HUES48 (cell line): ENCODE data around the gene PLSCR2.
"Not testable (repeated sequence)": the region's sequence is repeated elsewhere in the genome, so short reads cannot be mapped to it uniquely, and the experiment has no call there.

Source experiments
- H3K27ac ChIP-seq: one replicate; pipeline ENCODE4 v1.7.0; 2013; ENCODE audit warnings: low read depth, low read length, inconsistent platforms
- H3K27me3 ChIP-seq: 2 replicates; pipeline ENCODE4 v1.6.1; 2013; ENCODE audit warnings: mild to moderate bottlenecking, low read length; ENCODE audit not compliant: control insufficient read depth, insufficient read depth
- H3K36me3 ChIP-seq: 2 replicates; pipeline ENCODE4 v1.6.1; 2013; ENCODE audit warnings: low read length; ENCODE audit not compliant: control insufficient read depth, insufficient read depth
- H3K4me1 ChIP-seq: 2 replicates; pipeline ENCODE4 v1.6.1; 2013; ENCODE audit warnings: mild to moderate bottlenecking, low read length; ENCODE audit not compliant: control insufficient read depth, insufficient read depth
- H3K4me3 ChIP-seq: 2 replicates; pipeline ENCODE4 v1.5.1; 2013; ENCODE audit warnings: mild to moderate bottlenecking, low read depth, low read length
- H3K9ac ChIP-seq: 2 replicates; pipeline ENCODE4 v1.6.1; 2013; ENCODE audit warnings: mild to moderate bottlenecking, low read depth, low read length, moderate library complexity
- H3K9me3 ChIP-seq: 2 replicates; pipeline ENCODE4 v1.6.1; 2013; ENCODE audit warnings: low read length; ENCODE audit not compliant: control insufficient read depth, insufficient read depth

Gene PLSCR2

DNA sequence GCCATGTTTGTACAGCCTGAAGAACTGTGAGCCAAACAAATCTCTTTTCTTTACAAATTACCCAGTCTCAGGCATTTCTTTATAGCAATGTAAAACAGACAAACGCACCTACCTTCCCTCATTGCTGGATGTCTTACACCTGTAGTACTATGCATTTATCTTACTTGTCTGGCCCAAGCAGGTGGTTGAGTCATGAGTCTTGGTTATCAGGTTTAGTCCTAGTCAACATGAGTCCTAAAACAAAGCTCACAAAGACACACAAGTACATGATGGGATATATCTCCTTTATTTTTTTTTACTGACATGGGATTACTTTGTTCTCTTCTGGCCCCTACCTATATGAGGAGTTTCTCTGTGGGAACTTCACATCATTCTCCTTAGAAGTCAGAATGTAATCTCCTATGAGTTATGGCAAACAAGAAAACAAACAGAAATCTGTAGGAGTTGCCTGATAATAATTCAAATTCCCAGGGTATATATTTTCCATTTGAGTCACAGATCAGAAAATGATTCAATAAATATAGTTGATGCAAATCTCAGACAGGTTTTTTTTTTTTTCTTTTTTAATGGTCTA lies 33.6 kb upstream of the PLSCR2 start:
- Histone ChIP-seq H3K4me1 (peaks cover 49% of the 10 kb centered on the region), H3K36me3 (no peaks in the 10 kb centered on the region)

GRCh38 chr3:146501752-146502151 lies 32.4 kb upstream of the PLSCR2 start:
- Histone ChIP-seq H3K9ac (no peak overlapping the region), H3K9me3 (no peaks in the 10 kb centered on the region; the same call in 1 of the 2 replicates), H3K4me1 (peaks cover 37% of the 10 kb centered on the region), H3K27ac (no peak overlapping the region), H3K4me3 (no peak overlapping the region), H3K27me3 (no peaks in the 10 kb centered on the region), H3K36me3 (no peaks in the 10 kb centered on the region)

More for the DNA sequence above, 33.6 kb upstream of the PLSCR2 start:
- H3K27me3 ChIP-seq, result no peaks in the 10 kb centered on the region
- H3K27ac ChIP-seq, result peak overlapping the region; percentile 95
- no peak overlapping the region for H3K9ac ChIP-seq
- H3K4me3 ChIP-seq, result no peak overlapping the region
- no peaks in the 10 kb centered on the region for H3K9me3 ChIP-seq

DNA sequence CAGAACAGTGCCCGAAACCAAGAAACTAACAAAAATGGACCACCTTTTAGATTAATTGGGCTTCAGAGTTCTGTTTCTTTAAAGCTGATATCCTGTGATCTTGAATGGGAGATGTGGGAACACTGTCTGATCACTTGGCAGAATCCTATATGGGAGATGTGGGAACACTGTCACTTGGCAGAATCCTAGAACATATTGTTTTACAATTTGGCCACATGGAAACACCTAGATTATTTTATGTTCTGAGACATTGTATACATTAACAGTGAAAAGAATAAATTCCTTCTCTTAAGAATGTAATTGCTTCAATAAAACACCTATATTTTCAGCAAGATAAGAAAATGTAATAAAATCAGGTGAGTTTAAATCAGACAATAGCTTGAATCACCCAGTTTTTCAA lies 30.3 kb upstream of the PLSCR2 start:
- H3K4me1 ChIP-seq, result peaks cover 17% of the 10 kb centered on the region
- no peak overlapping the region for H3K4me3 ChIP-seq
- H3K36me3 ChIP-seq, result no peaks in the 10 kb centered on the region
- H3K9me3 ChIP-seq, result no peaks in the 10 kb centered on the region; the same call in 1 of the 2 replicates
- no peaks in the 10 kb centered on the region for H3K27me3 ChIP-seq
- no peak overlapping the region for H3K27ac ChIP-seq
- H3K9ac ChIP-seq, result no peak overlapping the region

- Histone ChIP-seq H3K27me3 (no peaks in the 10 kb centered on the region), H3K4me1 (0 out of 2 replicates have a peak, but pooled peaks cover 2% of the 10 kb centered on the region), H3K4me3 (no peak overlapping the region), H3K27ac (no peak overlapping the region), H3K9me3 (no peaks in the 10 kb centered on the region; the same call in 1 of the 2 replicates), H3K36me3 (no peaks in the 10 kb centered on the region), H3K9ac (no peak overlapping the region)
Measured at GRCh38 chr3:146498002-146498736, 28.8 kb upstream of the PLSCR2 start.

DNA sequence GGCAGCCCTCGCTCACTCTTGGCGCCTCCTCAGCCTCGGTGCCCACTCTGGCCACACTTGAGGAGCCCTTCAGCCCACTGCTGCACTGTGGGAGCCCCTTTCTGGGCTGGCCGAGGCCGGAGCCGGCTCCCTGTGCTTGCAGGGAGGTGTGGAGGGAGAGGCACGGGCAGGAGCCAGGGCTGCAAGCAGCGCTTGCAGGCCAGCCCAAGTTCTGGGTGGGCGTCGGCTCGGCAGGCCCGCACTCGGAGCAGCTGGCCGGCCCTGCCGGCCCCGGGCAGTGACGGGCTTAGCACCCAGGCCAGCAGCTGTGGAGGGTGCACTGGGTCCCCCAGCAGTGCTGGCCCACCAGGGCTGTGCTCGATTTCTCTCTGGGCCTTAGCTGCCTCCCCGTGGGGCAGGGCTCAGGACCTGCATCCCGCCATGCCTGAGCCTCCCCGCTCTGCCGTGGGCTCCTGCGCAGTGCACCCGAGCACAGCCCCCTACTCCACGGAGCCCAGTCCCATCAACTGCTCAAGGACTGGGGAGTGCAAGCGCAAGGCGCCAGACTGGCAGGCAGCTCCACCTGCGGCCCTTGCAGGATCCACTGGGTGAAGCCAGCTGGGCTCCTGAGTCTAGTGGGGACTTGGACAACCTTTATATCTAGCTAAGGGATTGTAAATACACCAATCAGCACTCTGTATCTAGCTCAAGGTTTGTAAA lies 27.9 kb upstream of the PLSCR2 start:
- H3K9ac ChIP-seq, H3K36me3 ChIP-seq, H3K27me3 ChIP-seq, H3K4me1 ChIP-seq, H3K9me3 ChIP-seq, H3K4me3 ChIP-seq, H3K27ac ChIP-seq: not testable (repeated sequence)

DNA sequence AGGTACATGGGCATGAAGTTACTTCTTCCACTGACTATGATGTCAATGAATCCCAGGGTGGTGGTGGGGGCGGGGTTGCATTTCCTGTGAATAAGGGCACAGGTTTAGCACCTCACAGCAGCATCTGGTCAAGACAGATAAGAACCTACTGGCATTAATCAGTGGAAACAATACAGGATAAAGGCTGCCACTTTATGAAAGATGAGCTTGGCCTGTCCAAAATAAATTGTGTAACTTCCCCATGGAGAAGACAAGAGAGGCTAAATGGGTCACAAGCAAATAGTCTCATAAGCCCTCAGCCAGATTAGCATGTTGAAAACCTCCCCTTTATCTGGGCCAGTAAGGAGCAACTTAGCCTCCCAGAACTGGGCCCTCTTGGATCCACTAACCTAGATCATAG lies 27.4 kb upstream of the PLSCR2 start:
- Histone ChIP-seq H3K27ac (no peak overlapping the region), H3K4me3 (no peak overlapping the region), H3K9me3 (no peaks in the 10 kb centered on the region; the same call in 1 of the 2 replicates)

DNA sequence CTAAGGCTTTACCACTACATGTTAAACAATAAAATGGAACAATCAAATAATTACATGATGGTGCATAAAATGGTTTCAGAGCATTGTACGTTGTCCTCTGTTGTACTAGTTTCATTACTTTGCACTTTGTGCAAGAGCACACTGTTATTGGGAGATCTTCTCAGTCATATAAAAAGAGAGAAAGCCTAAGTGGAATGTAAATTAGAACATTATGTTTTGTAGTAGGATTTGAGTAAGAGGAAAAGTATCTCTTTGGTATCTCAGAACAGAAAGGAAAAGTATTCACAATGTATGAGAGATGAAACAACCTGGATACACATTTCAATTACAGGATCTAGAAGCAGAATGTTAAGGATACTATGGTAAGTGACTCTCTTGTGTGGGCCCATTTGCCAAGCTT lies 26.9 kb upstream of the PLSCR2 start:
- Histone ChIP-seq H3K27ac (no peak overlapping the region), H3K27me3 (no peaks in the 10 kb centered on the region), H3K9me3 (no peaks in the 10 kb centered on the region; the same call in 1 of the 2 replicates), H3K4me1 (no peaks in the 10 kb centered on the region), H3K9ac (no peak overlapping the region), H3K36me3 (no peaks in the 10 kb centered on the region), H3K4me3 (no peak overlapping the region)

More for the DNA sequence above, 27.4 kb upstream of the PLSCR2 start:
- no peaks in the 10 kb centered on the region for H3K4me1 ChIP-seq
- no peak overlapping the region for H3K9ac ChIP-seq
- H3K36me3 ChIP-seq, result no peaks in the 10 kb centered on the region
- no peaks in the 10 kb centered on the region for H3K27me3 ChIP-seq

DNA sequence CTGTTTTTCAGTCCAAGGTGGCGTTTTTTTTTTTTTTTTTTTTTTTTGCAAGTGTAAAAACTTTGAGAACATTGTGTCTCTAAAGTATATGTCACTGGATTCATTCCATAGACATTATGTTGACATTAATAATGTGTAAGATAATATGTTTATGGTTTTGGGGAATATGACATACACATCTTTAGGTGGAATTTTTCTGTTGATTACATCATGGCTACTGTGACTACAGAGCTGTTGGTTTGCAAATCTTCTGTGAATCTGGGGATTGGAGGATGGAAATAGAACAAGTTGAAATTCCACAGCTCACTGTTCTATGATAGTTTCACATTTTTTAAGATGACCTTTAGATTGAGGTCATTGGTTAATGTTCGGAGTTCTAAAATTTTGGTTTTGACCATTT lies 24.4 kb upstream of the PLSCR2 start:
- no peaks in the 10 kb centered on the region for H3K4me1 ChIP-seq
- H3K4me3 ChIP-seq, result no peak overlapping the region
- no peaks in the 10 kb centered on the region for H3K27me3 ChIP-seq
- H3K9ac ChIP-seq, result no peak overlapping the region
- no peak overlapping the region for H3K27ac ChIP-seq
- no peaks in the 10 kb centered on the region for H3K36me3 ChIP-seq
- H3K9me3 ChIP-seq, result no peaks in the 10 kb centered on the region; the same call in 1 of the 2 replicates

DNA sequence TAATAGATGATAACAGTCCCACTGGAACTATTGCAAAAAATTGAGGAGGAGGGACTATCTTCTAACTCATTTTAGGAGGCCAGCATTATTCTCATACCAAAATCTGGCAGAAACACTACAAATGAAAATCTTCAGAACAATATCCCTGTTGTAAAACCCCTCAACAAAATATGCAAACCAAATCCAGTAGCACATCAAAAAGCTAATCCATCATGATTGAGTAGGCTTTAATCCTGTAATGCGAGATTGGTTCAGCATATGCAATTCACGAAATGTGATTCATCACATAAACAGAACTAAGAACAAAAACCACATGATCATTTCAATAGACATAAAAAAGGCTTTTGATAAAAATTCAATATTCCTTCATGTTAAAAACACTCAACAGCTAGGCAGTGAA lies 23.9 kb upstream of the PLSCR2 start:
- H3K27me3 ChIP-seq, result no peaks in the 10 kb centered on the region
- H3K9ac ChIP-seq, result no peak overlapping the region
- no peaks in the 10 kb centered on the region; the same call in 1 of the 2 replicates for H3K9me3 ChIP-seq
- no peak overlapping the region for H3K4me3 ChIP-seq
- H3K36me3 ChIP-seq, result no peaks in the 10 kb centered on the region
- no peaks in the 10 kb centered on the region for H3K4me1 ChIP-seq
- H3K27ac ChIP-seq, result no peak overlapping the region

GRCh38 chr3:146491303-146491702 lies 21.9 kb upstream of the PLSCR2 start:
- Histone ChIP-seq H3K36me3 (no peaks in the 10 kb centered on the region), H3K9me3 (no peaks in the 10 kb centered on the region), H3K27ac (no peak overlapping the region), H3K27me3 (no peaks in the 10 kb centered on the region), H3K9ac (no peak overlapping the region), H3K4me3 (no peak overlapping the region), H3K4me1 (no peaks in the 10 kb centered on the region)

DNA sequence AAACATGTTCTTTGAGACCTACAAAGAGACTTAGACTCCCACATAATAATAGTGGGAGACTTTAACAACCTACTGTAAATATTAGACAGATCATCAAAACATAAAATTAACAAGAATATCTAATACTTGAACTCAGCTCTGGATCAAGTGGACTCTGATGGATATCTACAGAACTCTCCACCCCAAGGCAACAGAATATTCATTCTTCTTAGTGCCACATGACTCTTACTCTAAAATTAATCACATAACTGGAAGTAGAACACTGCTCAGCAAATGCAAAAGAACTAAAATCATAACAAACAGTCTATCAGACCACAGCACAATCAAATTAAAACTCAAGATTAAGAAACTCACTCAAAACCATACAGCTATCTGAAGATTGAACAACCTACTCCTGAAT lies 15.9 kb upstream of the PLSCR2 start:
- no peaks in the 10 kb centered on the region for H3K36me3 ChIP-seq
- H3K9me3 ChIP-seq, result no peaks in the 10 kb centered on the region
- no peaks in the 10 kb centered on the region for H3K27me3 ChIP-seq
- H3K4me3 ChIP-seq, result no peak overlapping the region
- no peak overlapping the region for H3K27ac ChIP-seq
- no peaks in the 10 kb centered on the region for H3K4me1 ChIP-seq
- H3K9ac ChIP-seq, result no peak overlapping the region
